A549 (cell line): ENCODE data around the gene USP44. TPM values are rescaled to one million over a fixed set of nuclear protein-coding genes. Genes with fewer than 3 reads are reported as not detected.

ENCODE experiments used
- ATAC-seq, 2 experiments: fragments of 200-7000 bp in 1 of 2; fragments of >200 bp in 1 of 2; cut with Nextera tagmentation in 1 of 2; cut with Tn5 transposase in 1 of 2; 3 replicates each; pipeline versions ENCODE4 v1.8.0 to v1.9.1; 2018 to 2020; ENCODE audit warnings: mild to moderate bottlenecking in 1 of 2, moderate library complexity in 1 of 2
- CTCF ChIA-PET: fragments of 300-600 bp; sonication (Branson Sonifier 250); formaldehyde crosslinking; extraction: SDS; loops from one replicate; lab custom pipeline; 2021; ENCODE audit warnings: antibody characterized with exemption, inconsistent platforms; lab: Yijun Ruan, JAX
- POLR2A ChIA-PET: fragments of 350-600 bp; formaldehyde crosslinking; extraction: SDS; loops from one replicate; lab custom pipeline; 2021; ENCODE audit warnings: antibody characterized with exemption, inconsistent platforms; lab: Yijun Ruan, JAX
- DNase-seq, 2 experiments: peaks; one replicate each; pipeline versions ENCODE4 v3.0.0 to v3.0.0-alpha.2; 2011 to 2016; ENCODE audit warnings: low read depth in 1 of 2, low spot score in 1 of 2
- FAIRE-seq: peaks from 2 replicates; lab custom pipeline; 2011; peaks lifted over from hg19 to GRCh38; lab: Jason Lieb, UNC
- H3K27ac ChIP-seq, 2 experiments: fragments of >200 bp; sonication (Bioruptor Twin); formaldehyde crosslinking; 3 replicates each; pipeline ENCODE4 v1.5.1; 2016 to 2017
- H3K4me1 ChIP-seq: fragments of >200 bp; sonication (Bioruptor Twin); formaldehyde crosslinking; 3 replicates; pipeline ENCODE4 v1.6.1; 2016
- H3K4me2 ChIP-seq: fragments of >200 bp; sonication (Bioruptor Twin); formaldehyde crosslinking; 3 replicates; pipeline ENCODE4 v1.6.1; 2016
- H3K4me3 ChIP-seq: fragments of >200 bp; sonication (Bioruptor Twin); formaldehyde crosslinking; 3 replicates; pipeline ENCODE4 v1.5.1; 2016
- H3K9me3 ChIP-seq: fragments of >200 bp; sonication (Bioruptor Twin); formaldehyde crosslinking; 3 replicates; pipeline ENCODE4 v1.6.1; 2016
- CBX2 ChIP-seq: fragments of 200-600 bp; sonication (generic); IDR thresholded peaks from 2 replicates; pipeline ENCODE4 v1.6.1; 2016; ENCODE audit warnings: low read depth, mild to moderate bottlenecking, borderline replicate concordance
- ELK1 ChIP-seq: fragments of 150-350 bp; IDR thresholded peaks from 2 replicates; pipeline ENCODE4 v1.6.1; 2014; ENCODE audit warnings: low read depth, mild to moderate bottlenecking, low read length
- EP300 ChIP-seq, 2 experiments: fragments of >200 bp; sonication (Bioruptor Twin); formaldehyde crosslinking; IDR thresholded peaks; 2 replicates in 1 of 2; 3 replicates in 1 of 2; pipeline ENCODE4 v1.6.1; 2016 to 2017
- FOSB ChIP-seq: fragments of 250-450 bp; sonication (Bioruptor Pico); IDR thresholded peaks from 2 replicates; pipeline ENCODE4 v1.5.0; 2020; ENCODE audit warnings: mild to moderate bottlenecking, moderate library complexity
- GATA3 ChIP-seq: IDR thresholded peaks from 2 replicates; pipeline ENCODE4 v1.6.1; 2012; ENCODE audit warnings: borderline replicate concordance
- HMGXB4 ChIP-seq: fragments of 250-450 bp; sonication (Bioruptor Pico); IDR thresholded peaks from 2 replicates; pipeline ENCODE4 v1.5.0; 2021; ENCODE audit warnings: mild to moderate bottlenecking, moderate library complexity, borderline replicate concordance
- HOXA7 ChIP-seq: fragments of 250-450 bp; sonication (Bioruptor Pico); IDR thresholded peaks from 2 replicates; pipeline ENCODE4 v1.5.0; 2020; ENCODE audit warnings: mild to moderate bottlenecking, moderate library complexity
- KDM1A ChIP-seq: fragments of 200-600 bp; sonication (generic); IDR thresholded peaks from 2 replicates; pipeline ENCODE4 v1.6.1; 2016; ENCODE audit warnings: low read depth, mild to moderate bottlenecking
- MAZ ChIP-seq: fragments of 150-350 bp; IDR thresholded peaks from 2 replicates; pipeline ENCODE4 v1.6.1; 2014; ENCODE audit warnings: antibody characterized with exemption, low read depth, low read length, borderline replicate concordance
- MYC ChIP-seq: IDR thresholded peaks from 2 replicates; pipeline ENCODE4 v1.6.1; 2012; ENCODE audit warnings: mild to moderate bottlenecking, inconsistent platforms, low read length, improper control_type of control experiment, borderline replicate concordance
- NFE2L2 ChIP-seq: fragments of 150-350 bp; conservative IDR thresholded peaks from 2 replicates; pipeline ENCODE4 v1.6.1; 2014; ENCODE audit warnings: low read length
- NPAS2 ChIP-seq: fragments of 250-450 bp; sonication (Bioruptor Pico); IDR thresholded peaks from 2 replicates; pipeline ENCODE4 v1.8.0; 2022; ENCODE audit warnings: mild to moderate bottlenecking, moderate library complexity, borderline replicate concordance
- PHF8 ChIP-seq: fragments of 200-600 bp; sonication (generic); IDR thresholded peaks from 2 replicates; pipeline ENCODE4 v1.6.1; 2016; ENCODE audit warnings: low read depth, mild to moderate bottlenecking, antibody characterized with exemption, moderate library complexity, borderline replicate concordance
- POLR2A ChIP-seq: IDR thresholded peaks from 2 replicates; pipeline ENCODE4 v1.6.1; 2012; ENCODE audit warnings: mild to moderate bottlenecking, low read length
- RAD21 ChIP-seq, 2 experiments: fragments of >200 bp in 1 of 2; sonication (Bioruptor Twin) in 1 of 2; formaldehyde crosslinking in 1 of 2; IDR thresholded peaks in 1 of 2; conservative IDR thresholded peaks in 1 of 2; 2 replicates in 1 of 2; 3 replicates in 1 of 2; pipeline ENCODE4 v1.6.1; 2012 to 2018; ENCODE audit warnings: inconsistent platforms in 1 of 2
- RARB ChIP-seq: fragments of 250-450 bp; sonication (Bioruptor Pico); IDR thresholded peaks from 2 replicates; pipeline ENCODE4 v1.8.0; 2021; ENCODE audit warnings: mild to moderate bottlenecking, moderate library complexity
- RCOR1 ChIP-seq: fragments of 150-350 bp; IDR thresholded peaks from 2 replicates; pipeline ENCODE4 v1.6.1; 2014; ENCODE audit warnings: antibody characterized with exemption, low read length, low read depth
- RNF2 ChIP-seq: fragments of 200-600 bp; sonication (generic); IDR thresholded peaks from 2 replicates; pipeline ENCODE4 v1.6.1; 2016; ENCODE audit warnings: low read depth, mild to moderate bottlenecking, antibody characterized with exemption, moderate library complexity, borderline replicate concordance
- ZC3H11A ChIP-seq: fragments of 450-650 bp; IDR thresholded peaks from 2 replicates; pipeline ENCODE4 v1.6.1; 2014; ENCODE audit warnings: antibody characterized with exemption, mild to moderate bottlenecking
- ZFP36 ChIP-seq: fragments of 450-650 bp; IDR thresholded peaks from 2 replicates; pipeline ENCODE4 v1.6.1; 2014; ENCODE audit warnings: borderline replicate concordance; ENCODE audit not compliant: partially characterized antibody
- WGBS: methylation state at CpG from one replicate; pipeline ENCODE4 v1.1.6; 2017; ENCODE audit errors: missing lambda C conversion rate; 5-methylcytosine and 5-hydroxymethylcytosine counted together
- polyA plus RNA-seq, 4 experiments: library from polyadenylated mRNA; depleted of rRNA in 3 of 4; stranded (reverse); fragments of >200 nt; fragmentation: RNase III in 1 of 4; extraction: RNeasy Plus Mini Kit Qiagen cat#74134 plus additional on column Dnase treatment in 1 of 4; gene quantifications; 2 replicates in 3 of 4; 3 replicates in 1 of 4; pipeline ENCODE4 v1.2.3, GENCODE V29; 2011 to 2017

USP44 gene
- polyA plus RNA-seq, 2 of the 4 experiments (the other 2 are of a cell fraction), result 0.59 to 3.1 TPM

- Histone ChIP-seq H3K27ac (no peak overlapping the region), H3K4me2 (no peak overlapping the region), H3K4me1 (no peaks in the 10 kb centered on the region)
- WGBS, result 92% methylated on average over 2 of the region's 2 CpGs
- ChIA-PET POLR2A (no interaction called here), CTCF (no interaction called here)
- TF ChIP-seq RCOR1, result no peak
- TF ChIP-seq RARB, result no peak
- no peak for TF ChIP-seq NFE2L2
- no peak for TF ChIP-seq RAD21 (conservative IDR thresholded peaks at IDR 0.05 in 1 of 2, IDR thresholded peaks at IDR 0.05 in 1 of 2)
- no peak for TF ChIP-seq EP300 (IDR thresholded peaks at IDR 0.05)
- TF ChIP-seq MYC, result no peak
- no peak for TF ChIP-seq KDM1A
- no peak for TF ChIP-seq CBX2
- TF ChIP-seq PHF8, result no peak
- TF ChIP-seq ELK1, result no peak
- TF ChIP-seq FOSB (CRISPR knock-in tag), result no peak
- TF ChIP-seq GATA3, result no peak
- TF ChIP-seq ZFP36, result no peak
- TF ChIP-seq, all 56 proteins: peak for 0
- H3K4me3 ChIP-seq, result no peak overlapping the region
- ATAC-seq (no peak), FAIRE-seq (no peak), DNase-seq (no peak)
- H3K9me3 ChIP-seq, result peaks cover 4% of the 10 kb centered on the region; the same call in 1 of the 3 replicates
Measured at GRCh38 chr12:95499772-95500171, 51.5 kb downstream of the USP44 start.

GRCh38 chr12:95498968-95499367 is 52.3 kb downstream of the USP44 start:
- 92% methylated on average over 5 of the region's 5 CpGs for WGBS
- Histone ChIP-seq H3K4me2 (no peak overlapping the region), H3K4me1 (no peaks in the 10 kb centered on the region), H3K9me3 (peaks cover 4% of the 10 kb centered on the region; the same call in 1 of the 3 replicates), H3K27ac (no peak overlapping the region), H3K4me3 (no peak overlapping the region)
- DNase-seq (no peak), ATAC-seq (no peak), FAIRE-seq (no peak)
- CTCF ChIA-PET, result no interaction called here
- POLR2A ChIA-PET, result no interaction called here
- no peak for TF ChIP-seq NPAS2
- TF ChIP-seq RCOR1, result no peak
- TF ChIP-seq HMGXB4, result no peak

GRCh38 chr12:95497031-95497430 is 54.2 kb downstream of the USP44 start:
- no peak for FAIRE-seq
- TF ChIP-seq ZC3H11A, result no peak
- TF ChIP-seq ZFP36, result no peak
- TF ChIP-seq MAZ, result no peak
- TF ChIP-seq EP300 (IDR thresholded peaks at IDR 0.05), result no peak
- TF ChIP-seq RNF2, result no peak
- no peak for TF ChIP-seq RAD21 (conservative IDR thresholded peaks at IDR 0.05 in 1 of 2, IDR thresholded peaks at IDR 0.05 in 1 of 2)
- TF ChIP-seq HOXA7 (CRISPR knock-in tag), result no peak
- TF ChIP-seq POLR2A, result no peak
- no peak for TF ChIP-seq PHF8
- ChIA-PET CTCF (no interaction called here), POLR2A (no interaction called here)
- no peak overlapping the region for H3K27ac ChIP-seq
- H3K4me1 ChIP-seq, result no peaks in the 10 kb centered on the region
- H3K4me2 ChIP-seq, result no peak overlapping the region
- H3K9me3 ChIP-seq, result peaks cover 4% of the 10 kb centered on the region; the same call in 1 of the 3 replicates
- no peak for ATAC-seq
- no peak for DNase-seq
- 95% methylated on average over 4 of the region's 4 CpGs for WGBS
- H3K4me3 ChIP-seq, result no peak overlapping the region
